Hypothalamus (tissue), 51 donors: ENCODE measurements around the gene TMEM255B.
"Not testable (repeated sequence)": the region's sequence is repeated elsewhere in the genome, so short reads cannot be mapped to it uniquely, and the experiment has no call there.

Experiments used
- DNase-seq, 51 donors: peaks; one replicate each; lab custom pipeline; 2025; lab: John Stamatoyannopoulos, UW

The TMEM255B gene

DNA sequence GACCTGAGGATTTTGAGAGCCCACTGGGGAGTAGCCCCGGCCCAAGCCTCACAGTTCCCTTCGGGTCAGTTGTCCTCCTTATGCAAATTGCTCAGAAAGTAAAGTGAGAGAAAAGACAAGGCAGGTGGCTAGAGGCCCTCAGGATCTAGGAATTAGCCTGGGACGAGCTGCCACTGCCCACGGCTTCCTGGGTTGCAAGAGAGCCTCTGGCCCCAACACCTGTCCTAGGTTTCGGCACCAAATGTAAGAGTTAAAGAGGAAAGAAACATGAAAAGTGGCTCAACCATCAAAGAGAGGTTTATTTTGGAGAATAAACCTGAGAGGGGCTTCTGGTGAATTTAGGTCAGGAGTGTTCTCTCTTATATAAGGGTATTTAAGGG, 25.6 kb downstream of the TMEM255B start:
- no peak for DNase-seq

DNA sequence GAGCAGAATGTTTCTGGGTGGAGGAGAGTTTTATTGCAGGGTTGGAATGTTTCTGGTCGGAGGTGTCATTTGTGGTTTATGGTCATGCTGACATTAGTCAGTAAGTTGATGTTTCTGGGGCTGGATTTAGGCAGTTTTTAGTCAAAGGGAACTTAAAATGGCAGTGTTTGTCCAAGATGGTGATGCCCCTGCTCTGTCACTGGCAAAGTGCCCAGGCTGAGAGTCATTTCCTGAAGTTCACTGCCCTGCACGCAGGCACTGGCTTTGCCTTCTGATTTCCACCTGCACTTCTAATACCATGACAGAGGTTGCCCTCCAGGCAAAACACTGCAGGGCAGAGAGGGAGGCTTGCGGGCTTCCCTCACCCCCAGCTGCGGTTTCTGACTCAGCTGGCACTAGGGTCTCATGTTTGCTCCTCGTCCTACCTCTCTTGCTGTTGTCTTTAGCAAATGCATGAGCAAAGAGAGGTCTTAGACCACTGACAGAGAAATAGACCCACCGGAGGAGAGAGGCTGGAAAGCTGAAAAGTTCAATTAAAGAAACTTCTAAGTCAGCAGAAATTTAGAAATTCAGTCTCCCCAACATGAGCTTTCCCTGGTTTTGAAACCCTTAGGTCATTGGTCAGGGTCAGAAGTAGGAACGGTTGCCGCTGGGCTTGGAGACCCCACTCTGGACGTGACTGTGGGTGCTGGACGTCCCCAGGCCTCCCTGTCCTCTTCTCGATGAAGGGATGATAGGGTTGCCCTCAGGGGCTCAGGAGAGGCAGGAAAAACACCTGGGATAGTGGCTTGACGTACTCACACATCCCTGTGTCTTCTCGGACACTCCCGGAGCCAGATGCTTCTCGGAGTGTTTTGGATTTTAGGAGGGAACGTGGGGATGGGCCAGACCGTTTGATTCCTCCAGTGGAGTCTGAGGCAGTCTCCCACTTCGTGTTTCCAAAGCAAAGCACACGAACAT, 26.3 kb downstream of the TMEM255B start:
- DNase-seq = no peak

DNA sequence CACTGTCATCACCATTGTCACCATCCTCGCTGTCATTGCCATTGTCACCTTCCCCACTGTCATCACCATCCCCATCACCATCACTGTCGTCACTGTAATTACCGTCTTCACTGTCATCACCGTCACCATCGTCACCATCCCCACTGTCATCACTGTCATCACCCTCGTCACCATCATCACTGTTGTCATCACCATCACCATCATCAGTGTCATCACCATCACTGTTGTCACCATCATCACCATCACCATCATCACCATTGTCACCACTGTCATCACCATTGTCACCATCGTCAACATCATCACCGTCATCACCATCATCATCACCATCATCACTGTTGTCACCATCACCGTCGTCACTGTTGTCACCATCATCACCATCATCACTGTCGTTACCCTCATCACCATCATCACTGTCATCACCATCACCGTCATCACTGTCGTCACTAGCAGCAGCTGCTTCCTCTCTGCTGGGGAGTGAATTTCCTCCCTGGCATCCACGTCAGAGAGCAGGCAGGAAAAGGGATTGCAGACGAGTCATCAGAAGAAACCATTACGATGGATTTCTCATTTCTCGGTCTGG, 27.3 kb downstream of the TMEM255B start:
- no peak for DNase-seq

DNA sequence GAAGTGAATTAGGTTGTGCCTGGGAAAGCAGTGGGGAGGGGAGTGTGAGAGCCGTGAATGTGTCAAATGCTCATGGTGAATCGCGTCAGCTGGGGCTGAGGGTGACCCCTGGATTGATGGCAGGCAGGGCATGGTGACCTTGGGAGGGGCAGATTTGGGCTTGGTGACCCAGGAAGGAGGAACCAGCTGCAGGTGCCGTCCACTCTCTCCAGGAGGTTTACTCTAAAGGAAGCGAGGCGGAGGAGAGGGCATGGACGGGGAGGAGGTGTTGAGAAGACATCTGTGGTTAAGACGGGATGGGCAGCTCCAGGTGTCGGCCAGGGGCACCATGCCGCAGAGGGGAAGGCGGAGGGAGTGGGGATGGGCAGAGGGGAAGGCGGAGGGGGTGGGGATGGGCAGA, 28.7 kb downstream of the TMEM255B start:
- no peak for DNase-seq

DNA sequence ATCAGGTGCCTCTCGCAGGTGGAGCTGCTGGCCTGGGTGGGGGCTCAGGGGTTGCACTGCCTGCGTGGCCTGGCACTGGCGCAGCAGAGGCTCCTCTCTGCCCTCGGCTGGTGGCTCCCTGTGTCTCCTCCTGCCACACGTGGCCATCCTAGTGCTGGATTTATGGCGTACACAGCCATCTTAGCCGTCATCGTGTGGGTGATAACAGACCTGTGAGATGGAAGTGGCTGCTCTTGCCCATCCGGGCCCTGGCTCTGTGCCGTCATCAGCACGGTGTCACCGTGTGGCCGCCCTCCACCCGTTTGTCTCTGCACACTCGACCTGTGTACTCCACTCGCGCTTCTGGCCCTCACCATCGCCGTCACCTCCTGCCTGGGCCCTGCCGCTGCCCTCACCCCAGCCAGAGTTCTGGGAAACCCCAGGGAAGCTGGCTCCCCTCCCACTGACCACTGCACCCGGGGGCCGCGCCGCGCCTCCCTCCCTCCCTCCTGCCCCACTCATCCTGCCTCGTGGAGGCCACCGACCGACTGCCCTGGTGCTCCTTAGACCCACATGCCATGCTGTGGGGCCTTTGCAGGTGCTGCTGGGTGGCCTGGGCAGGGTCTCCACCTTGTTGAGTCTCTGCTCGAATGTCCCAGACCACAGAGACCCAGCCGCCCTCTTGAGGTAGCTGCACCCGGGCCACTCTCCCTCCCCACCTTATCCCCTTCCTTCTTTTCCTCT, 29.5 kb downstream of the TMEM255B start:
- DNase-seq = no peak

DNA sequence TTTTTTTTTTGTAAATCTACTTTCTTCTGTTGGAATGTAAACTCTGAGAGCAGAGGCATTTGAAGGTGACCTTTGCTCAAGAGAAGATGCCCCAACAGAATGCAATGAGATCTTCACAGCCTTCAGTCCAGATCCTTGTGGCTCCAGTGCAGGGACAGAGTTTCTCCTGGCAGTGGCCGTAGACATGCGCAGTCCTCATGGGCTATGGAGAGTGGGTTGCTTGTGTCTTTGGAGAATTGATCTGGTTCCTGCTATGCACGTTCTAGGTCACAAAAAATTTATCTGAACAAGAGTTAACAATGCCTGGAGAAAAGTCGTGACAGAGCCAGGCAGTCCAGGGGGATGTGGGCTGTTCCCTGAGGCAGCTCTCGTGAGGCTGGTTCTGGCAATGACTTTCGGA, 30.1 kb downstream of the TMEM255B start:
- DNase-seq = no peak

DNA sequence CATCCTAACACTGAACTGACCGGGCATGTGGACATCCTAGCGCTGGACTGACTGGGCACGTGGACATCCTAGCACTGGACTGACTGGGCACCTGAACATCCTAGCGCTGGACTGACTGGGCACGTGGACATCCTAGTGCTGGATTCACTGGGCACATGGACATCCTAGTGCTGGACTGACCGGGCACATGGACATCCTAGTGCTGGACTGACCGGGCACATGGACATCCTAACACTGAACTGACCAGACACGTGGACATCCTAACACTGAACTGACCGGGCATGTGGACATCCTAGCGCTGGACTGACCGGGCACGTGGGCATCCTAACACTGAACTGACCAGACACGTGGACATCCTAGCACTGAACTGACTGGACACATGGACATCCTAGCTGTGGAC, 30.9 kb downstream of the TMEM255B start:
- DNase-seq = not testable (repeated sequence)

DNA sequence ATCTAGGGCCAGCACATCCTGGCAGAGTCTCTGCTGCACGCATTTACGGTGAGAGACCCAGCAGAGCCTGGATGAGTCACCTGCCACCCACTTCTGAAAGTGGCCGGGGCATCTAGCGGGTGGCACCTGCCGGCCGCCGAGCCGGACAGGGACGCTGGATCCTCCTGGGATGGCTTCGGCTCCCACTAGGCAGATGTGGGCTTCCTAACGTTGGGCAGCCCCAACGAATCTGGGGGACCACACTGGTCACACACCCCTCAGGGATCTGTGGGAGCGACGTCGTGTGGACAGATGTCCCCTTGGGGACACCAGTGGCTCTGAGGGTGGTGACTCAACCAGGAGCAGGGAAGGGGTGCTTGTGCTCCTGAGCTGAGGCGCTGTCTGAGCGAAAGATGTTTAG, 32.2 kb downstream of the TMEM255B start:
- no peak for DNase-seq

DNA sequence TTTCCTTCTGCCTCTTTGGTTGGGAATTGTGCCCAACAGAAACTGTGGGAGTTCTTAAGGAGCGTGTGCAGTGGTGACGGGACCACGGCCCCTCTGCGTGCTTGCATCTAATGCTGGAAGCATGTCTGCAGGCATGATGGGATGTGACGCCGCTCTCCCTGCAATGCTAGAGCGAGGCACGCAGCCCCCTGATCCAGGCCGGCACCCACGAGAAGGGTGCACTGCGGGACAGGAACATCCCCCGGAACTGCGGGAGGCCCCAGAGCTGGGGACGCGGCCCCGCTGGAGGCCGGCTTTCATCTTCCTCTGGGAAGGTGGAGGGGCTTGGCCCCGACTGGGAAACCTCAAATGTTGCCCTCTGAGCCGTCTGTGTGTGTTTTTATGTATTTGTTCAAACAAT, 32.7 kb downstream of the TMEM255B start:
- no peak for DNase-seq

DNA sequence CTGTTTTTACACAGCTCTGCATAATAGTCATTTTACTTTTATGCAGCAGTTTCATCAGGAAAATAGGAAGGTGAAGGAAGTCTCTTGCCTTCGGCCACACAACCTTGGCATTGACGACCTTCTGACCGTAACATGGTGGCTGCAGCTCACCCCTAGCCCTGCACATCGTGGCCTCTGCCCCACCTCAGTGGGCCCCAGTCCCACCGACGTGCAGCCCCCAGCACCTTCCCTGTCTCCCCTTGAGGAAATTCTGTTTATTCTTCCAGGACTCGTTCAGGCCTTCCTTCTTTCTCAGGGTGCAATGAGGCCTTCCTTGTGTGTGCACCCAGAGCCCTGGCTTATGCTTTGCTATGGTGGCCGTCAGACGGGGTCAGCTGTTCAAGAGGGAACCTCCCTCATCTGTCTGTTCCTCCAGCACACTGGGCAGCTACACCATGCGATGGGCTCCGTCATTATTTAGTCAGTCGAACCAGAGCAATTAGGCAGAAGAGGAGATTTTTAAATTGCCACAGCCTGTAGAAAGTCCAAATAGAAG, 33.3 kb downstream of the TMEM255B start:
- no peak for DNase-seq

DNA sequence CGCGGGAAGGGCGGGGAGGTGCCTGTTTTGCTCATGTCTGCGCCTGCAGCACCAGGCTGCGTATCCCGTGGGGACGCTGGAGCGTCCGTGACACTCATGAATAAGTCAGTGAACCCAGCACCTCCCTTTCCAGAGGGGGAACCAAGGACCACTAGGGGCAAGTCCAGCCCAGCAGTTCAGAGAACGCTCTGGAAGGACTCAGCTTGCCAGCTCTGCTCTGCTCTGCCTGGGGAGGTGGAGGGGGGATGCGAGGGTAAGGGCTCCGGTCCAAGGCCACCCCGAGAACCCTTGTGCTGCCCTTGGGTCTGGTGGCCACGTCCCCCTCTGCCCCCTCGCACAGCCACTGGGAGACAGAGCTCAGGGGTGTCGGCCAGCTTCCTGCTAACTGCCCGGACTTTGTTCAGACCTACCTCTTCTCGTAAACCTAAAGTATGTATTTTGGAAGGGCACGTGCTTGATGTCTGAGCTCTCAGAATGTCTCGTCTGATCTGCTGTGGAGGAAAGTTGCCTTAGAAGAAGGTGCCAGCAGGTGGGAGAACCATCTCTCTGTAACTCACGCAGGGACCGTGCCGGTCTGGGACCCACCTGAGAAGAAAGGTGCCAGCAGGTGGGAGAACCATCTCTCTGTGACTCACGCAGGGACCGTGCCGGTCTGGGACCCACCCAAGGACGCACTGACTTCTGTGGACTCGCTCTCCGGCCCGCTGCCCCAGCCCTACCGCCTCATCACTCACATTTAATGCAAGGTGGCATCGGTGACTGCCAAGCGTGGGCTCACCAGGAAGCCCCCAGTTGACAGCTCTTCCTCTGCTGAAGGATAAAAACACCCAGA, 34.1 kb downstream of the TMEM255B start:
- no peak for DNase-seq

DNA sequence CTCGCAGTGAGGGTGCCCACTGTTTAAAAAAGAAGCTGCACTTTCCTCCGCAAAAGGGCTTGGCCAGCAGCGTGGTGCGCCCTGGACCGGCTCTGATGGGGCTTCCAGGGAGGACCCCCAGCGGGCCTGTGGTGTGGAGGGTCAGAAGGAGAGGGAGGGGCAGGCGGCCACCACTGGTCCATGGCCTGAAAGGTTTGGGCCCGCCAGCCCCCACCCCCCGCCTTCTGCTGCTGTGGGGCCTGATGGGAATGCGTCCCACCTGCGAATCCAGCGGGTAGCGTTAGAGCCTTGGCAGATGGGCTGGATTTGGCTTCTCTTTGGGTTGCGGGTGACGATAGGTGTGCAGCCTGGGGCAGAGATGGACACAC, 34.7 kb downstream of the TMEM255B start:
- no peak for DNase-seq

DNA sequence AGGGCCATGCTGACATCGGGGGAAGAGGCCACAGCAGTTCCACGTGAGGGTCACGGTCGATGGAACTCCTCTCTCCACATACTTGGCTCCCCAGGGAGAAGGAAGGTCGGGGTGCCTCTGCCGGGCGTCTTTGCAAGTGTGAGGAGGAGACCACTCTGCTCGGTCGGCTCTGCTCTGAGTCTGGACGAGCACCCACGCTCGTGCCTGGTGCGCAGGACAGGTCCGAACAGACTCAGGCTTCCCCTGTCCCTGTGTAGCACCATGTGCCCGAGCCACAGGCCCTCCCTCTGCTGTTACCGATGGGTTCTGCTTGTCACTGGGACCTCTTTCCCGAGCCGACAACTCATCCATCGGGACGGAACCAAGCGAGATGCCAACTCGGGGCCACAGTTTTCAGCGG, 35.1 kb downstream of the TMEM255B start:
- no peak for DNase-seq

DNA sequence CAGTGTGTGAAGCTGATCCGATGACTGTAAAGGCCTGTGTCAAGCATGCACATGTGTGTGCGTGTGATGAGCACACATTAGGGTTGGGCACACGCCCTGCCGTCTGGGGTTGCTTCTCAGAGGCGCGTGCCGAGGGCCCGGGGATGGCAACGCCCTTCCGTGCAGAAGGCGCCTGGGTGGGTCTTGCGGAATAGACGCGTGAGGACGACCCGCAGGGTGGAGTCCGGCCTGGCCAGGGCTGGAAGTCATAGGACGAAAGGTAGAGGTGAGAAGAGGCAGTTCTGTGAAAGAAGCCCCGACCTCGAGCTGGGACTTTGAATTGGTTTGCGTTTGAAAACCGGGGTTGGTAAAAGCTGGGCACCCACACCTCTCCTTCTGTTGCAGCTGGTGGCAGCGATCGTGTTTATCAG, 35.7 kb downstream of the TMEM255B start:
- no peak for DNase-seq

DNA sequence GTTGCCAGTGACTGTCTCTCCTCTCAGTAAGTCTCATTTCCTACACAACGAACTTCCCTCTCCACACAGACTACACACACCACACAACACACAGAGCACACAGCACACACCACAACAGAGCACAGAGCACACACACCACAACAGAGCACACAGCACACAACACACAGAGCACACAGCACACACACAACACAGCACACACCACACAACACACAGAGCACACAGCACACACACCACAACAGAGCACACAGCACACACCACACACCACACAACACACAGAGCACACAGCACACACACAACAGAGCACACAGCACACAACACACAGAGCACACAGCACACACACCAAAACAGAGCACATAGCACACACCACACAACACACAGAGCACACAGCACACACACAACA, 36.3 kb downstream of the TMEM255B start:
- DNase-seq = not testable (repeated sequence)

DNA sequence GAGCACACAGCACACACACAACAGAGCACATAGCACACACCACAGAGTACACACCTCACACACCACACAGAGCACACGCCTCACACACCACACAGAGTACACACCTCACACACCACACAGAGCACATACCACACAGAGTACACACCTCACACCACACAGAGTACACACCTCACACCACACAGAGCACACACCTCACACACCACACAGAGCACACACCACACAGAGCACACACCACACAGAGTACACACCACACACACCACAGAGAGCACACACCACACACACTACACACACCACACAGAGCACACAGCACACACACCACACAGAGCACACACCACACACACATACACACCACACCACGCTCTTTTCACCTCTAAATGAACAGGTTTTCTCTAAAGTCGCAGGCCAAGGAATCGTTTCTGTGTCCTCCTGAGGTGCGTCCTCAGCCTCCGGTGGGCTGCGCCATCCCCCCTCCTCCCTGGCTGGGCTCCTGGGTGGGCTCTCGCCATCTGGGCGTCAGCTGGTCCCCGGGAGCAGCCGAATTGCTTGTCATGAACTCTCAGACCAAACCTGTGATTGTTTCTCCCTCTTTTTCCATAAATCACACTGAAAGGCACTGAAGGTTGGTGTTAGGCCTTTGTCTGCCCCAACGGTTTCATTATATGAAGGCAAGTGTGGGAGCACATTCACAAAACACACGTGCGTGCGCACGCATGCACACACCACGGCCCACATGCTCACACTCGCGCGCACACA, 37.4 kb downstream of the TMEM255B start:
- DNase-seq = no peak

DNA sequence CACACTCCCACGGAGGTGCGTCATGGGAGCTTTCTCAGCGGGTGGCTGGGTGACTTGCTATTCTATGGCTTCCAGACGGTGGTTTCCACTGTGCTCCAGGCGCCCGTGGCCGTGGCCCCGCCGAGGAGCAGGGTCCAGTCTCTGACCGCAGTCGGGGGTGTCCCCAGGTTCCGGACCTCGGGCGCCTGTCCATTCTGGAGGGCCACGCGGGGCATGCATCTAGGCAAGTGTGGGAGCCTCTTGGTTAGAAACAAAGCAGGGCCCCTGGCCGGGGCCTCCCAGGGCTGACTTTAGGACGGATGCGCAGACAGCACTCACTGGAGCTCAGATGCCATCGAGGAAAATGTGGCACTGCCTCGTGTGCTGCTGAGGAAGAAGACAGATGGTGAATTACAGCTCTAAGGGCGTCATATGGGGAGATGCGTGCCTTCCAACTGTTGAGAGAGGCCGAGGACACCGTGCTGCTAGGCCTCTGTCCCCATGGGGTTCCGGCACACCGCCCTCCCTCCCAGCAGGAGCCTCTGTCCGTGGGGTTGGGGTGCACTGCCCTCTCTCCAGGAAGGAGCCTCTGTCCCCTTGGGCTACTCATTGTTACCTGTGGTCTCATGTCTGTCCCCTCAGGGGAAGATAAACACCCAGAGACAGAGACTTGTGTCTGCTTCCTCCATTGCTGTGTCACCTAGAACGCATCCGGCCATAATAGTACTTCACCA, 38.1 kb downstream of the TMEM255B start:
- DNase-seq = no peak

DNA sequence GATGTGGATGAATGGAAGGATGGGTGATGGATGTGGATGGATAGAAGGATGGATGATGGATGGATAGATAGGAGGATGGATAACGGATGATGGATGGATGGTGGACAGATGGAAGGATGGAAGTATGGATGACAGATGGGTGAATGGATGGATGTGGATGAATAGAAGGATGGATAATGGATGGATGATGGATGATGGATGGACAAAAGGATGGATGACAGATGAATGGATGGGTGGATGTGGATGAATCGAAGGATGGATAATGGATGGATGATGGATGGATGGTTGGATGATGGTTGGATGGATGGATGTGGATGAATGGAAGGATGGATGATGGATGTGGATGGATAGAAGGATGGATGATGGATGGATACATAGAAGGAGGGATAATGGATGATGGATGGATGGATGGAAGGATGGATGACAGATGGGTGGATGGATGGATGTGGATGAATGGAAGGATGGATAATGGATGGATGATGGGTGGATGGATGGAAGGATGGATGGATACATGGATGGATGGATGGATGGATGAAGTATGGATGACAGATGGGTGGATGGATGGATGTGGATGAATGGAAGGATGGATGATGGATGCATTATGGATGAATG, 39.3 kb downstream of the TMEM255B start:
- DNase-seq = no peak

DNA sequence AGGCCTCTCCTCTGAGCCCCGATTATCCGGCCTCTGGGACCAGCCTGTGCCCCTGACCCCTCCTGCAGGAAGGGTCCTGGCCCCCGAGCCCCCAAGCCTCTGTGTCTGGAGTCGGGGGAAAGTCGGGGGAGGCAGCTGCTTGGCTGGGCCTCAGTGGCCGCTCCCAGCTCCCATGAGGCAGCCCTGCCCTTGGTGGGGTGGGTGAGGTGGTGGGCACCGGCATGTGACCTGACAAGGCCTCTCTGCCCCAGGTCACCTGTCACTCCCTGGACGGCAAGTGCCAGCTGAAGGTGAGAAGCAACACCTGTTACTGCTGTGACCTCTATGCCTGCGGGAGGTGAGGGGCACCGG, 41.5 kb downstream of the TMEM255B start:
- DNase-seq = no peak
